Endodermal cell (in vitro differentiated cells): ENCODE data around the gene CLHC1. TPM values are rescaled to one million over a fixed set of nuclear protein-coding genes. Genes with fewer than 3 reads are reported as not detected.

Experiments
- DNase-seq: peaks from one replicate; pipeline ENCODE4 v3.0.0-alpha.2; 2017
- H3K27ac ChIP-seq: 2 replicates; pipeline ENCODE4 v1.5.1; 2013; ENCODE audit warnings: mild to moderate bottlenecking, low read depth, low read length, moderate library complexity
- H3K27me3 ChIP-seq: 2 replicates; pipeline ENCODE4 v1.6.1; 2013; ENCODE audit warnings: mild to moderate bottlenecking, low read length, moderate library complexity; ENCODE audit not compliant: insufficient read depth, control insufficient read depth, poor library complexity, severe bottlenecking
- H3K36me3 ChIP-seq: 2 replicates; pipeline ENCODE4 v1.7.0; 2013; ENCODE audit warnings: mild to moderate bottlenecking, low read length, moderate library complexity; ENCODE audit not compliant: control insufficient read depth, insufficient read depth
- H3K4me1 ChIP-seq: one replicate; pipeline ENCODE4 v1.7.0; 2013; ENCODE audit warnings: low read length; ENCODE audit not compliant: control insufficient read depth, insufficient read depth
- H3K4me3 ChIP-seq: 2 replicates; pipeline ENCODE4 v1.5.1; 2013; ENCODE audit warnings: mild to moderate bottlenecking, low read length, moderate library complexity
- H3K9ac ChIP-seq: 2 replicates; pipeline ENCODE4 v1.6.1; 2013; ENCODE audit warnings: mild to moderate bottlenecking, low read length, moderate library complexity; ENCODE audit not compliant: poor library complexity, severe bottlenecking; ENCODE audit errors: extremely low read depth
- H3K9me3 ChIP-seq: 2 replicates; pipeline ENCODE4 v1.6.1; 2013; ENCODE audit warnings: mild to moderate bottlenecking, low read length, moderate library complexity; ENCODE audit not compliant: control insufficient read depth
- H3K27ac Mint-ChIP-seq: 2 replicates; pipeline ENCODE4 v1.8.0; 2020; ENCODE audit warnings: mixed read lengths
- H3K27me3 Mint-ChIP-seq: 2 replicates; pipeline ENCODE4 v1.8.0; 2021; ENCODE audit warnings: mild to moderate bottlenecking, mixed read lengths; ENCODE audit not compliant: insufficient read depth
- H3K36me3 Mint-ChIP-seq: 2 replicates; pipeline ENCODE4 v1.8.0; 2020; ENCODE audit warnings: low read depth, mixed read lengths
- H3K4me1 Mint-ChIP-seq: 2 replicates; pipeline ENCODE4 v1.8.0; 2020; ENCODE audit warnings: mixed read lengths
- H3K4me3 Mint-ChIP-seq: 2 replicates; pipeline ENCODE4 v1.8.0; 2020; ENCODE audit warnings: mild to moderate bottlenecking, moderate library complexity, mixed read lengths
- H3K9me3 Mint-ChIP-seq: 2 replicates; pipeline ENCODE4 v1.8.0; 2020; ENCODE audit warnings: mild to moderate bottlenecking, mixed read lengths
- WGBS, 2 experiments: methylation state at CpG; one replicate each; pipeline versions ENCODE4 v1.1.5 to v1.1.7; 2013; ENCODE audit warnings: missing lambda C conversion rate in 2 of 2, mixed read lengths in 1 of 2; ENCODE audit not compliant: insufficient coverage in 1 of 2, insufficient read length in 1 of 2; 5-methylcytosine and 5-hydroxymethylcytosine counted together
- total RNA-seq, 2 donors: library from RNA; stranded (reverse); fragmentation: NEBNext Ultra II Directional in 1 of 2; extraction: Animal tissue kit (Norgen Biotek cat#: 25700) in 1 of 2; gene quantifications; 2 replicates in 1 of 2; 3 replicates in 1 of 2; pipeline ENCODE4 v1.2.1, GENCODE V29; 2021
- TF ChIP-seq, protein P1 (sequence below): fragments of 200-600 bp; sonication (generic); conservative IDR thresholded peaks from 2 replicates; pipeline ENCODE4 v1.5.0; 2021; ENCODE audit warnings: antibody characterized with exemption, mild to moderate bottlenecking

Gene CLHC1
- total RNA-seq, 2 donors from 2014 or later: 15.4 to 17.9 TPM

- Mint-ChIP-seq H3K36me3 (no peaks in the 10 kb centered on the region), H3K27ac (no peak overlapping the region), H3K9me3 (no peaks in the 10 kb centered on the region), H3K27me3 (peaks cover 21% of the 10 kb centered on the region), H3K4me3 (no peak overlapping the region), H3K4me1 (peaks cover 31% of the 10 kb centered on the region)
- peaks cover 9% of the 10 kb centered on the region for H3K27me3 ChIP-seq
- no peak for DNase-seq
- TF ChIP-seq, protein P1, sequence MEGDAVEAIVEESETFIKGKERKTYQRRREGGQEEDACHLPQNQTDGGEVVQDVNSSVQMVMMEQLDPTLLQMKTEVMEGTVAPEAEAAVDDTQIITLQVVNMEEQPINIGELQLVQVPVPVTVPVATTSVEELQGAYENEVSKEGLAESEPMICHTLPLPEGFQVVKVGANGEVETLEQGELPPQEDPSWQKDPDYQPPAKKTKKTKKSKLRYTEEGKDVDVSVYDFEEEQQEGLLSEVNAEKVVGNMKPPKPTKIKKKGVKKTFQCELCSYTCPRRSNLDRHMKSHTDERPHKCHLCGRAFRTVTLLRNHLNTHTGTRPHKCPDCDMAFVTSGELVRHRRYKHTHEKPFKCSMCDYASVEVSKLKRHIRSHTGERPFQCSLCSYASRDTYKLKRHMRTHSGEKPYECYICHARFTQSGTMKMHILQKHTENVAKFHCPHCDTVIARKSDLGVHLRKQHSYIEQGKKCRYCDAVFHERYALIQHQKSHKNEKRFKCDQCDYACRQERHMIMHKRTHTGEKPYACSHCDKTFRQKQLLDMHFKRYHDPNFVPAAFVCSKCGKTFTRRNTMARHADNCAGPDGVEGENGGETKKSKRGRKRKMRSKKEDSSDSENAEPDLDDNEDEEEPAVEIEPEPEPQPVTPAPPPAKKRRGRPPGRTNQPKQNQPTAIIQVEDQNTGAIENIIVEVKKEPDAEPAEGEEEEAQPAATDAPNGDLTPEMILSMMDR: no peak
- H3K4me3 ChIP-seq: no peak overlapping the region
- no peaks in the 10 kb centered on the region for H3K36me3 ChIP-seq
- H3K9ac ChIP-seq: no peak overlapping the region
- no peaks in the 10 kb centered on the region for H3K9me3 ChIP-seq
- H3K27ac ChIP-seq: no peak overlapping the region
- peaks cover 11% of the 10 kb centered on the region for H3K4me1 ChIP-seq
- 88 to 100% methylated on average over 2 of the region's 2 CpGs for WGBS, 2 experiments
Measured at GRCh38 chr2:55148269-55148668, 83.8 kb downstream of the CLHC1 start.

DNA sequence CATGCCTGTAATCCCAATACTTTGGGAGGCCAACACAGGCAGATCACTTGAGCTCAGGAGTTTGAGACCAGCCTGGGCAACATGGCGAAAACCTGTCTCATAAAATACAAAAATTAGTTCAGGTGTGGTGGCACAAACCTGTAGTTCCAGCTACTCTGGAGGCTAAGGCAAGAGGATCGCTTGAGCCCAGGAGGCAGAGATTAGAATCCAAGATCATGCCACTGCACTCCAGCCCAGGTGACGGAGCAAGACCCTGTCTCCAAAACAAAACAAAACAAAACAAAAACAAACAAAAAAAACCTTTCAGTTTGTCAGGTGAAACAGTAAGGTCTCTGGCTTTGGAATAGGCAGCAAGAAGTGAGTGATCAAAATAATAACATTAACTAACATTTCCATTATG lies 84.6 kb downstream of the CLHC1 start:
- Mint-ChIP-seq H3K27me3 (peaks cover 21% of the 10 kb centered on the region), H3K9me3 (no peaks in the 10 kb centered on the region), H3K4me1 (peaks cover 31% of the 10 kb centered on the region), H3K27ac (no peak overlapping the region), H3K36me3 (no peaks in the 10 kb centered on the region), H3K4me3 (no peak overlapping the region)
- H3K27ac ChIP-seq: no peak overlapping the region
- no peak overlapping the region for H3K4me3 ChIP-seq
- H3K4me1 ChIP-seq: peaks cover 11% of the 10 kb centered on the region
- TF ChIP-seq, protein P1: no peak
- H3K9me3 ChIP-seq: no peaks in the 10 kb centered on the region
- no peak for DNase-seq
- WGBS, 2 experiments: 93 to 100% methylated on average over 1 to 3 of the region's 3 CpGs
- H3K9ac ChIP-seq: no peak overlapping the region
- peaks cover 9% of the 10 kb centered on the region for H3K27me3 ChIP-seq
- H3K36me3 ChIP-seq: no peaks in the 10 kb centered on the region

DNA sequence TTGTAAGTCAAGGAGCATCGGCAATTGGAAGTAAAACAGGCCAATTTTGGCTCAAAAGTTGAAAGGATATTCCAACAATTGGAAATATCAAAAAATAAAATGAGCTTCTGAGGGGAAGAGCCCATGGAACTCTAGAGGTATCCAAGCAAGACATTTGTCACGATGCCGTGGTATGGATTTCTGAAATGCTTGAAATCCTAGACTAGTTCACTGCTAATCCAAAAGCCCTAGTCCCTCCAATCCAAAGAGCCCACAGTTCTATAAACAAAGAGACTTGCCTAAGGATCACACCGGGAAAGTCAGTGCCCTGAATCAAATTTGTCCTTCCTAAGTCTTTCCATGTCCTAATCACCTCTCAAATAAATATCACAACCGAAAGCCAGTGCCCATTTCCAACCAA lies 85.1 kb downstream of the CLHC1 start:
- Mint-ChIP-seq H3K27ac (no peak overlapping the region), H3K4me3 (no peak overlapping the region), H3K4me1 (peaks cover 31% of the 10 kb centered on the region), H3K36me3 (no peaks in the 10 kb centered on the region), H3K27me3 (peaks cover 17% of the 10 kb centered on the region), H3K9me3 (no peaks in the 10 kb centered on the region)
- H3K9me3 ChIP-seq: no peaks in the 10 kb centered on the region
- no peak overlapping the region for H3K9ac ChIP-seq
- peaks cover 5% of the 10 kb centered on the region for H3K27me3 ChIP-seq
- H3K27ac ChIP-seq: no peak overlapping the region
- no peak overlapping the region for H3K4me3 ChIP-seq
- peaks cover 11% of the 10 kb centered on the region for H3K4me1 ChIP-seq
- TF ChIP-seq, protein P1: no peak
- no peak for DNase-seq
- WGBS, 2 experiments: 91 to 96% methylated on average over 3 to 5 of the region's 5 CpGs
- no peaks in the 10 kb centered on the region for H3K36me3 ChIP-seq
